Measurements from ENCODE around the gene VAV3.
"Not testable (repeated sequence)": the region's sequence is repeated elsewhere in the genome, so short reads cannot be mapped to it uniquely, and the experiment has no call there.

VAV3 gene

DNA sequence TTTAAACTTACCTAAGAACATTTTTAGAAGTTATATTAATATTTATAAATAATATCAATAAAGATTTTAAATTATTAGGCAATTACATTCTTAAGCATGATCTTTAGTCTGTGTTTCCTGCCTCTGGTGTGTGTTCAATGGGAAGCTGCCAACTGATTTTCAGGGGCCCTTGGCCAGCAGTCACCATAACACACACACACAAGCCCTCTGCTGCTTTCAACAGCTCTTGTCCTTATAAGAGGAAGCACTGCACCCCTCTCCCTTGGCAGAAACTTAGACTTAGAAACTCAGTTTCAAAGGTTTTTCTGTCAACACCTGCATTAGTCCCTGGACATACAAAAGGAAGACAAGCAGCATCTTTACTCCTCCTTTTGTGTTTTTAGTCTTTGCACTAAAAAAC is 81.4 kb downstream of the VAV3 start:
- DNase-seq (ENCODE audit: low read depth) = no peak

DNA sequence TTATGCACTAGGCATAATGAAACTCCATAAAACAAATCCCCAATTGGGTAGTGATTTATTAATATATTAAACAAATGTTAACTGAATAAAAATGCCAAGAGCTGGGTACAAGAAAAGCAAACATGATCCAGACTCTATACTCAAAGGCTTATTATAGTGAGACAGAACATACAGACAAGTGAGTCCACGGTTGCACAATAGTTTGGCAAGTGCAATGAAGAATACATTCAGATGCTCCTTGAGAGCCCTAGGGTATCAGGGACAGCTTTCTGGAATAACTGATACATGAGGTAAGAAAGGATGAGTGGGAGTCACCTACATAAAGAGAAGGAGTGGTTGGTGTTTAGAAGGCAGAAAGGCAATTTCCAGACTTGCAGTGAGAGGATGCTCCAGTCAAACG is 85.1 kb downstream of the VAV3 start:
- DNase-seq (ENCODE audit: low read depth) = no peak

- no peak for DNase-seq (ENCODE audit: low read depth)
These were observed 85.6 kb downstream of the VAV3 start for GRCh38 chr1:107879346-107879745.

DNA sequence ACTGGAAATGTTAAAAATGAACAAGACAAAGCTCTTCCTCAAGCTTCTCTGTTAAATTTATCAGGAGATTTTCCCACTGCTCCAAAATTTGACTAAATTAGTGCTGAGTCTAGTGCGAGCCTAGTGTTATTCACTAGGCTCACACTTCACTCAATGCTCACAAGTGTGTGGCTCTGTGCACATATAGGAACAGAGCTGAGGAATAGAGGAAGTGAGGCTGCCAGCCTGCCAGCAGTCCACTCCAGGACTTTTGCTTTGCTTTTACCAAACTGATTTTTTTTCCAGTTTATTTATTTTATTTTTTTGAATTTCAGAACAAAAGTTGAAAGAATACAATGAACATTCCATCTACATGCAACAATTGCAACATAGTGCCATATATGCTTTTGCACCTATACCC is 87.2 kb downstream of the VAV3 start:
- no peak for DNase-seq (ENCODE audit: low read depth)

DNA sequence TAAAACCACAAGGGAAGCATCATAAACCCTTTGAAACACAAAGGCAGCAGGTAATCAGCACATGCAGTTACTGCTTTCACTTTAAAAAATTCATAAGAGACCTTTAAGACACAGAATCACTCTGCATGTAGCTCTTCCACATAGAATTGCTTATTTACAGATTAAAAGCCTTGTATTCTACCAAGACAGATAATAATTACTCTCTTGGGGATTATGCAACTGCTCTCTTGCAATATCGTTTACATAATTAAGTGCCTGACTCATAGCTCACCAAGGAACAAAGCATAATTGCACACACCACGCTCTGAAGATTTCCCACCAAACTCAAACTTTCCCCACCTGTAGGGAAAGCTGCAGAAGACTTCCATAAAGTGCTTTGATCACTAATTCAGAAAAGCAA is 87.9 kb downstream of the VAV3 start:
- no peak for DNase-seq (ENCODE audit: low read depth)

DNA sequence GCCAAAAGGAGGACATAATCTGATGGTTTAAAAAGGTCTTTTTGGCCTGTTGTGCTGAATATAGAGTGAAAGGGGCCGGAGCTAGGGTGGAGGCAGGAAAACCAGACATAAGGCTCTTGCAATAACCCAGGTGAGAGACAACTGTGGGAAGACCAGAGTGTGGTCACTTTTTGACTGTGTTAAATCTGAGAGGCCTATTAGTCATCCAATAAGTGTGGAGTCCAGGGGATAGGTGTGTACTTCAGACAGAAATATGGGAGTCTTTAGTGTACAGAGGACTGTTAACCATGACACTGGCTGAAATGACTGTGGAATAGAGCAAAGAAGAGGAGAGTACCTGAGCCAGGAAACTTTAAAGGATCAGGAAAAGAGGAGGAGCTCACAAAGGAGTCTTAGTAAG is 89.3 kb downstream of the VAV3 start:
- DNase-seq (ENCODE audit: low read depth) = no peak

DNA sequence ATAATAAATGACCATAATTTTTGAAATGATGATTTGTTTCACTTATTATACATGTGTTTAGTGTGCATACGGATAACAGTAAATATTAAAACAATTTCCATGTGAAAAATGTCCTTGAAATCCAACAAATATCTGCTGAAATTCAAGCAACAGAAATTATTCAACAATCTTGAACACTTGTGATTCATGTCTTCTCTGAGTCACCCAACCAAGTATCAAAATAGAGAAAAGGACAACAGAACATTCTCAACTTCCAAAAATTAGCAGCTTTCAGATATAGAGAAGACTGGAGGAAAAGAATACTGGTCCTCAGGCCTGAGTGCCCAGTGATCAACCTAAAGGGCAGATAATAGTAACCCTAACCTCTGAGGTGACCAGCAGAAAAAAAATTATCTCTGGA is 90.8 kb downstream of the VAV3 start:
- DNase-seq (ENCODE audit: low read depth) = no peak

DNA sequence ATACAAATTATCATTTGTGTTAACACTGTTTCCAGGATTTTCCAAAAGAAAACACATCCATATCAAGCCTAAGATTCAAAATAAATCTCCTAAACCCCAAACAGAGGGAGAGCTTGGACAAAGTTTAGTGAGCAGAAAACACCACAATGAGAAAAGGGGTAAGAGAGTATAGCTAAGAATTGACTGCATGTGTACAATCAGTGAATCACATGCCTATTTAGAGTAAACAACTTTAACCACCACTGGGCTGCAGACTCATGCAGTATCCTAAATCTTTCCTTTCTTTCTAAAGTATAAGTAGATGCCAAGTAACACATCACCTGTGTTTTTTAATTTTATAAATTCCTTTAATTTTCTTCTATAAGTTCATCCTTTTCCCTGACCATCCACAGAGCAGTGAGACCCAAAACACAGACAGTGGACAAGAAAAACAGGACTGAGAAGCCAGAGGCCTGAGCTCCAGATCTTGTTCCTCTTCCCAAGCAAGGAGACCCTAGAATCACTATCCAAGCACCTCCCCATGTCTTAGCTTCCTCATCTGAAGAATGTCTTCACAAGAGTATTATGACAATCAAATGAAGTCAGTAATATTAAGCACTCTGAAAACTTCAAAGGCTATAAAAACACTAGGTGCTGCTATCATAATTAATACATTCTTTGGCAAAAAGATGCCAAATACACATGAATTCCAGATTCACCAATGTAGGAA is 93.1 kb downstream of the VAV3 start:
- DNase-seq (ENCODE audit: low read depth) = no peak

DNA sequence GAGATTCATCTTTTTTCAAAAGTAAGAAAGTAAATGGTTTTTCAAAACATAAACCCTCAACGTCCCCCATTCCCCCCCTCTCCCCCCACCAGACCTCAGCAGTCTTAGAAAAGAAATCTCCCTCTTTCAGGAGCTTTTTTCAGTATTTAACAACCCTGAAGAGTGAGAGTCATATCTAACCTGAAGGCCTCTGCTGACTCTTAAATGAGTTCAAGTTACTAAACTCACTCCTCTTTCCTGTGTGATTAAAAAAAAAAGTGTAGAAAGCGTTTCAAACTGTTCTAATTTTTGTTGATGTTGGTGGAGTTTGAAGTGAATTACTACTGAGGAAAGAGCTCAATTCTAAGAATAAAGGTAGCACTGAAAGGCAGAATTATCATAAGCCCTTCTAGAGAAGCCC is 93.7 kb downstream of the VAV3 start:
- no peak for DNase-seq (ENCODE audit: low read depth)

DNA sequence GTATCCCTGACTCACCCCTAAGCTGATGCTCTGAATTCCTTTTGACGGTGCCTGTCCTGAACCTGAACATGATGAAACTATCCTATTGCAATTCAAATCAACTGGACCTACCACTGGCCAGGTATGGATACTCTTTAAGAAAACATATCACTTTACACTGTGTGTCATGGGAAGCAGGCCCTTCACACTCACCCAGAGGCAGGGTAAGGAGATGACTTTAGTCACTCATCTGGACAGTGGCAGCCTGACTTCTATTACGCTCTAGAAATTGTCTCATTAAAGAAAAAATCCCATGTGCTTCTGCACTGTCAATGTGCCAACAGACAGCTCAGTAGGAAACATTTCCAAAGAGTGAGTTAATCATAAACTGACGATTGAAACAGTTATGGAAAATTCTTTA is 94.3 kb downstream of the VAV3 start:
- no peak for DNase-seq (ENCODE audit: low read depth)

DNA sequence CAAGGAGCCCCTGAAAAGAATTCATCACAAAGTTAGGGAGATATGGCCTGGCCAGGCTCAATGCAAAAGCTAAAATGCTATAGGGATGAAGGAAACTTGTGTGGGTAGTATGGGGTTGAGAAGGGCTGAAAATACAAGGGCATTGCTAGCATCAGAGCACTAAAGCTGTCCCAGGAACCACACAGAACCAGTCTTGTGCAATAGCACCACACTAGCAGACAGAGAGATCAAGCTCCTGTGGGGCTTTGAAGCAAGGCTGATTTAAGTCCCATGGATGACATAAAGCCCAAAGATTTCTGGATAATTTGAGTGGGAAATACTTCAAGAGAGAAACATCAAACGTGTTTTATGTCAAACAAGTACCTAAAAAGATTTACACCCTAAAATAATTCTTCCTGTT is 97.1 kb downstream of the VAV3 start:
- no peak for DNase-seq (ENCODE audit: low read depth)

DNA sequence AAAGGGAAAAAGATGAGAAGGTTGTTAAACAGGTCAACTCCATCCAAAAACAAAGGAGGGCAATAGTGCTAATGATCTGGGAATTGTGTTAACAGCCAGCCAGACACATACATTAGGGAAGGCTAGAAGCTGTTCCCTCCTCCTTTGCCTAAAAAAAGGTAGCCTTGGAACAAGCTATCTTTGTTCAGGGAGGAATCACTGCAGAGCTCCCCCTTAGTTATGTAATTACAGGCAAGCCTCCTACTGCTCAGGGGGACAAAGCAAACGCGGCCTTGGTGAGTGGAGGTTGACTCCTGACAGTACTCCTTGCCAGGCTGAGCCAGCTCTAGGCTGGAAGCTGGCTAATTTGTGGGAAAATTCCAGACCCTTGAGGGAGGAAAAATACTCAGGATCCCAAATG is 97.6 kb downstream of the VAV3 start:
- DNase-seq (ENCODE audit: low read depth) = no peak

DNA sequence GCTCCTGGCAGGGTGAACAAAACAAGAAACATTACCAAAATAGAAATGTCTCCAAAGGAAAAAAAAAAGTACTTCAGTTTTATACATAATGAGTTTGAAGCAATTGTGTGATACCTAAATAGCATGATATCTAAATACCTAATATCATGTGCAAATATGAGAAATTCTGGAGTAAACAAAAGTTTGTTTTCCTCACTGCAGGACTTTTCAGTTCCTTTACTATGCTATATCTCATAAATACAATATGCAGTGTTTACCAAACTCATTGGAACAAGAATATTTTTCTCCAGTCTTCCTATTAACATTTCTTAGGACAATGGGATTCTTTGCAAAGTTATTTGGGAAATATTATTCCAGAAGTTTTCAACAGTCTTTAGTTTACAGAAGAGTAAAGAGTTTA is 98.1 kb downstream of the VAV3 start:
- DNase-seq (ENCODE audit: low read depth) = no peak

- DNase-seq (ENCODE audit: low read depth) = no peak
These were observed 99.4 kb downstream of the VAV3 start for GRCh38 chr1:107865627-107866026.

DNA sequence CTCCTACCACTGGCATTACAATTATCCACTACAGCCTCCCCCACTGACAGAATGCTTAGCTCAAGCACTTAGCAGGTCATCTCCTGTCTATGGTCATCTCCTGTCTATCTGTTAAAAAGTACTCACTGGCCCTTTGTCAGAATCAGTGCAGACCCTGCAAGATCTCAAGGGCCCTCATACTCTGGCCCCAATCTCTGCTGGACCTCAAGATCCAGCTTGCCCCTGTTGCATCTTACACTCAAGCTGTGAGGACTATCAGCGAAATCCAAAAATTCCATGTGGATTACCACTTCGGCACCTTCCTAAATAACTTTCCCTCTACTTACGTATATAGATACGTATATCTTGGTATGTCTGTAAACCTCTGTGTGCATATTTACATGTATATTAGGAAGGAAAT is 101.6 kb downstream of the VAV3 start:
- no peak for DNase-seq (ENCODE audit: low read depth)

- no peak for DNase-seq (ENCODE audit: low read depth)
These were observed 102.9 kb downstream of the VAV3 start for GRCh38 chr1:107862064-107862463.

- DNase-seq (ENCODE audit: low read depth) = no peak
These were observed 106.7 kb downstream of the VAV3 start for GRCh38 chr1:107858323-107858722.

GRCh38 chr1:107851418-107851817 is 113.6 kb downstream of the VAV3 start:
- DNase-seq (ENCODE audit: low read depth) = no peak

DNA sequence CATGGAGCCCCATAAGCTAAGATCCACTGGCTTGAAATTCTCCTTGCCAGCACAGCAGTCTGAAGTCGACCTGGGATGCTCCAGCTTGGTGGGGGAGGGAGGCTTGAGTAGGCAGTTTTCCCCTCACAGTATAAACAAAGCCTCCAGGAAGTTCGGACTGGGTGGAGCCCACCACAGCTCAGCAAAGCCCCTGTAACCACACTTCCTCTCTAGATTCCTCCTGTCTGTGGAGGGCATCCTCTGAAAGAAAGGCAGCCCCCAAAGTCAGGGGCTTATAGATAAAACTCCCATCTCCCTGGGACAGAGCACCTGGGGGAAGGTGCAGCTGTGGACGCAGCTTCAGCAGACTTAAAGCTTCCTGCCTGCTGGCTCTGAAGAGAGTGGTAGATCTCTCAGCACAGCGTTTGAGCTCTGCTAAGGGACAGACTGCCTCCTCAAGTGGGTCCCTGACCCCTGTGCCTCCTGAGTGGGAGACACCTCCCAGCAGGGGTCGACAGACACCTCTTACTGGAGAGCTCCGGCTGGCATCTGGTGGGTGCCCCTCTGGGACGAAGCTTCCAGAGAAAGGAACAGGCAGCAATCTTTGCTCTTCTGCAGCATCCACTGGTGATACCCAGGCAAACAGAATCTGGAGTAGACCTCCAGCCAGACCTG is 120.3 kb downstream of the VAV3 start:
- DNase-seq (ENCODE audit: low read depth) = not testable (repeated sequence)

DNA sequence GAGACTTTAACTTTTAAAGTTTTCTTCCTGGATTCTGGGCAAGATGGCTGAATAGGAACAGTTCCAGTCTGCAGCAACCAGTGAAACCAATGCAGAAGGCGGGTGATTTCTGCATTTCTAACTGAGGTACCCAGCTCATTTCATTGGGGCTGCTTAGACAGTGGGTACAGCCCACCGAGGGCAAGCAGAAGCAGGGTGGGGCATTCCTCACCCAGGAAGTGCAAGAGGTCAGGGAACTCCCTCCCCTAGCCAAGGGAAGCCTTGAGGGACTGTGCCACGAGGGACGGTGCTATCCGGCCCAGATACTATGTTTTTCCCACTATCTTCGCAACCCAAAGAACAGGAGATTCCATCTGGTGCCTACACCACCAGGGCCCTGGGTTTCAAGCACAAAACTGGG is 121.0 kb downstream of the VAV3 start:
- DNase-seq (ENCODE audit: low read depth) = no peak

- no peak for DNase-seq (ENCODE audit: low read depth)
These were observed 122.7 kb downstream of the VAV3 start for GRCh38 chr1:107842241-107842640.

- DNase-seq (ENCODE audit: low read depth) = no peak
These were observed 124.3 kb downstream of the VAV3 start for GRCh38 chr1:107840725-107841124.

- DNase-seq (ENCODE audit: low read depth) = no peak
These were observed 126.9 kb downstream of the VAV3 start for GRCh38 chr1:107838056-107838455.

DNA sequence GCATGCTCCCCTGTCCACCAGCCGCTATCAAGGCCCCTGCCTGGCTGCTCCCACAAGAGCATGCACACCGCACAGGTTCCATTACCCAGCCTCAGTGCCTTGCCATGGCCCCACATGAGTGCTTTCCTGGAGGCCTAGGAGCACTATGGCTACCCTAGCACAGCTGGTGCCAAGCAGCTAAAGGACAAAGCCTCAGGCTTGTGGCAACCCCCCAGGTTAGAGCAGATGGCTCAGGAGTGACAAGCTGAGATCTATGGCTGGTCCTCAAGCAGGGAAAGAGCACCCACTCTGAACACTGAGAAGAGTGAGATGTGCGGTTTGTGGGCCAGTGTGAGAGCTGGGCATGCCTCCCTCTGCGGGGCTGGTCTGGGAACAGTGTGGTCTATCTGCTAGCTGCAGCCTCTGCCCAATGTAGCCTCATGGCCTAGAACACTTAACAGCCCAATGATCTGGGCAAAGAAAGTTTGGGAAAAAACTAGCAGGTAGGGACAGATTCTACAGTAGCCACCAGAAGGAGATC is 129.8 kb downstream of the VAV3 start:
- no peak for DNase-seq (ENCODE audit: low read depth)

Measured in stimulated activated CD8-positive, alpha-beta memory T cell treated with anti-CD3 and anti-CD28 coated beads, Interleukin-12 subunit alpha, Interleukin-12 subunit beta, amount 100 ng/mL, for 4 hours (primary cell).